ENCODE results near the gene MSI2.

MSI2 gene

DNA sequence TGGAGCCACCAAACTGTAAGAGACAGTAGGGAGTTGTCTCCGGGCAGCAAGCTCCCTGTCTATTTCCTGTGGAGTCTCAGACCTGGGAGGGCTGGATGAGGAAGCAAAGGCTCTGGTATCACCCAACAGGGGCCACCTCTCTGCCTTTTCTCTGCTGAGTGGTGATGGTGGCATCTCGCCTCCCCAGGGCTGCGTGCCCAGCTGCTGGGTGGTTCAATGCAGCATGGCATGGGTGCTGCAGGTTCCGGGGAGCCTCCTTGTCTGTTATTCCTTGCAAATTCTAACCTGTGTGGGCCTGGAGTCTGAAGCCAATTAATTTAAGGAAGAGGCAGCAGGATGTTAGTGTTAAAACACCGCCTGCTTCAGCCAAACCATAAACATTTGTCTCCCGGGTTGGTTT lies 410.6 kb downstream of the MSI2 start:
- no peak for DNase-seq (ENCODE audit: low spot score)

- DNase-seq (ENCODE audit: low spot score), result no peak
Observed at GRCh38 chr17:57667461-57667923, 411.2 kb downstream of the MSI2 start.

GRCh38 chr17:57668332-57668731 lies 412.0 kb downstream of the MSI2 start:
- DNase-seq (ENCODE audit: low spot score), result no peak

GRCh38 chr17:57669671-57670529 lies 413.6 kb downstream of the MSI2 start:
- DNase-seq (ENCODE audit: low spot score), result no peak

DNA sequence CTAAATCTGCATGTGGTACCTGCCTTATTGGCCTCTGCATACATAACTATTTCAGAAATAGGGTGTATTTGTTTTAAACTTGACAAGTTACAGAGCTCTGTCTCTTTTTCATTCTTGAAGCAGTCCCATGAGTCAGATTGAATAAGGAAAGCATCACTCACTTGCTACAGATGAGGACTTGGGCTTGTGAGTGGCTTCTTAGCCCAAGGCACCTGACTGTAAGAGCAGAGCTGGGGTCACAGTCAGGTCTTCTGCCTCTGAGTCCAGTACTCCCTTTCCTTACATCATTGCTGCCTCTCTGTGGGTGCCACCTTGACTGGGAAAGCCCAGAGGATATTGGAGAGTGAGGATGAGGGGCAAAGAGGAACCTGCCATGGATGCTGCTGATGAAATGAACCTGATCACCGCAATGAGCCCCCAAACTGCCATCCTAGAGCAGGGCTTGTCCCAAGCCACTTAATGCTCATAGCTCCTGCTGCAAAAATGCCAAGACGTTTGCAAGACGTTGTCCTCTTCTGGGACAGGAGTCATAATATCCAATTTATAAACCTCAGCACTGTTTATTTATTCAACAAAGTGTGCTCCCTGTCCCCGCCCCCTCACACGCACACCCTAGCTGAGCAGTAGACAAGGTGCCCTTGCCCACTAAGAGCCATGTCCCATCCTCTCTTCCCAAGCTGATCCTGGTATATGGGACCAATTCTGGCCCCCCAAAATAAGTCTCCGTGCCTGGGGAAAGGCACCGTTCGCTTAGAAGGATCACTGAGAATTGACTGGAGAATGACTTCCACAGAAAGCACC lies 414.6 kb downstream of the MSI2 start:
- DNase-seq (ENCODE audit: low spot score), result no peak

DNA sequence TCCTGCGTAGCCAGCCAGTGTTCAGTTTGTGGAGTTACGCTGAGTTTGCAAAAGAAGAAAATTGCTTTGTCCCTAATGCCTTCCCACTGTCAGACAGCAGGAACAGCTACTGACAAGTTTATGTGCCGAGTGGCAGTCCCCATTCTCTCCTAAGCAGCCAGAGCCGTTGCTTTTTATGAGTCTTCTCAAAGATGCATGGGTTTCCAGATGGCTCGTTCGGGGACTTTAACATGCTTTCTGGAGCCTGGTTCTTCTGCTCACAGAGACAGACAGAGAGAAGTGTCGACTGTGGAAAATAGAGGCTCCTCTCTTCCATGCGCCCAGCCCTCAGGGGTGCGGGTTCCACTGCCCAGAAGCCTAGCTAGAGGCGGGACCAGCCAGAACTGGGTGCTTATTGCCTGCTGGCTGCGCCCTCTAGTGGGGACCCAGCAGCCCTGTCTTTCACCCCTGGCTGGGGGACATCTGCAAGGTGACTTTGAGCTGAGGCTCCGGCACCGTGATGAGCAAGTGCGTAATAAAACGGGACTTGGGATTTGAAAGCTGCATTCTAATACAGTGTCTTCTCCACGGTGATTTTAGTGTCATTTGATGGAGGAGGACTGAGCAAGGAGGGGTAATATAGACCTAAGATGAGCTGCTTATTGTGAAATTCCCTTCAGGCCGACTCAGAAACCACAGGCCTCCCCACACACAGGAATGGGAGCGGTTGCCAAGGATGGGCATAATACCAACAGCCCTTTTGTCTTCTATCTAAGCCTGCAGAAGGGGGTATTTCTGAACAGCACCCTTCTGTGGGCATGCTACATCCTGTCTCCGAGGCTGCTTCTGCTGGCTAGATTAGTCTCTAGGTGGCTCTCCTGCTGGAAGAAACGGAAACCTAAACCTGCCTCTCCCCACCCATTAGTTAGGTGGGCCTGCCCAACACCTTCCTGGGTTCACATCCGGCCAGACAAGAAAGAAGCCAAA lies 415.6 kb downstream of the MSI2 start:
- peak; percentile 78 for DNase-seq (ENCODE audit: low spot score)

GRCh38 chr17:57672971-57673370 lies 416.6 kb downstream of the MSI2 start:
- DNase-seq (ENCODE audit: low spot score), result no peak

- DNase-seq (ENCODE audit: low spot score), result no peak
Observed at GRCh38 chr17:57674894-57675293, 418.6 kb downstream of the MSI2 start.

GRCh38 chr17:57675427-57676387 lies 419.4 kb downstream of the MSI2 start:
- no peak for DNase-seq (ENCODE audit: low spot score)

DNA sequence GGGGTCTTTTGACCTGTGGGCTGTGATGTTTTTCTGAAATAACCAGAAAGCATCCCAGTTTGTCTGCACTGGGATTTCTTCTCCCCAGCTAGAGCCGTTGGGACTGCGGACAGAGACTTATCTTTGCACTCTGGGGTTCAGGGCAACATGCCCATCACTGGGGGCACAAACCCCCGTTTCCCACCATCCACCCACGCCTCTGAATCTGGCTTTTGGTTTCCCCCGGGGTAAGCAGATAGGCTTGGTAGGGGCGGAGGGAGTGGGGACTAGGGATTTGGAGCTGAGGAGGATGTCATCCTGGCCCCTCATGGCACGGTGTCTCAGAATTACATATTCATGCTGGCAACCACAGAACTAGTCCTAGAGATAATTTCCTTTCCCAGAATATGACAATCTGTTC lies 420.2 kb downstream of the MSI2 start:
- DNase-seq (ENCODE audit: low spot score), result no peak

DNA sequence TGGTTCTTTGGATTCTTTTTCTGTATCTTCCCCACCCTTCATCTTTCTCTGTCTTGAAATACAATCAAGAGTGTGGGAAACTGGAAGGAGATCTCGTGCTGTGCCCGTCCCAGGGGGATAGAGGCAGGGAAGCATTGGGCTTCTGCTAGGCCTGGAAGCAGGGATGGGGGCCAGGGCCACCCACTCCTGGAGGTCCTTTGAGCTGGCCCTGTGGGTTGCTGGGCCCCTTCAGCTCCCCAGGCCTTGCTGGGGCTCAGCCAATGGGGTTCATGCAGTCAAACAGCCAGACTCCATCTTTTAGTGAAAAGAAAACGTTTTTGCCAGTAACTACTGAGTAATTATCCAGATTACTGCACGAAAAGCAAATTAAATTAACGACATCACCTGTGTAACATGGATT lies 421.0 kb downstream of the MSI2 start:
- no peak for DNase-seq (ENCODE audit: low spot score)

- no peak for DNase-seq (ENCODE audit: low spot score)
Observed at GRCh38 chr17:57677858-57678257, 421.5 kb downstream of the MSI2 start.

- no peak for DNase-seq (ENCODE audit: low spot score)
Observed at GRCh38 chr17:57678393-57678792, 422.1 kb downstream of the MSI2 start.

DNA sequence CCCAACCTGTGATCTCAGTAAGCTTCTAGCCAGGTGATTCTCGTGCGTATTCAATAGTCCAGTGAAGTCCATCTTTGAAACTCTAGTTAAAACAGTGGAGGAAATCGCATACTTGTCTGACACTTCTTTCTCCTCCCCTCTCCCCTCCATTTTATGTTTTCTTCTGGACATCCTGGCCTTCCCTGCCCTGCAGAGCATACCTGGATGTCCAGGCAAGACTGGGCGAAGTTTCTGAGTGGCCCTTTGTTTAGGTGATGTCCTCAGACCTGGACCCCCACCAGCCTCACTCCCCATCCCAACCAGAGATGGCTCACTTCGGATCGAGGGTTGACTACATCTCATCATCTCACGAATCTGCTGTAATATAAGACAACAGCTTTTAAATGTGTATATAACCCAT lies 423.0 kb downstream of the MSI2 start:
- no peak for DNase-seq (ENCODE audit: low spot score)

GRCh38 chr17:57679906-57680695 lies 423.8 kb downstream of the MSI2 start:
- DNase-seq (ENCODE audit: low spot score), result no peak

DNA sequence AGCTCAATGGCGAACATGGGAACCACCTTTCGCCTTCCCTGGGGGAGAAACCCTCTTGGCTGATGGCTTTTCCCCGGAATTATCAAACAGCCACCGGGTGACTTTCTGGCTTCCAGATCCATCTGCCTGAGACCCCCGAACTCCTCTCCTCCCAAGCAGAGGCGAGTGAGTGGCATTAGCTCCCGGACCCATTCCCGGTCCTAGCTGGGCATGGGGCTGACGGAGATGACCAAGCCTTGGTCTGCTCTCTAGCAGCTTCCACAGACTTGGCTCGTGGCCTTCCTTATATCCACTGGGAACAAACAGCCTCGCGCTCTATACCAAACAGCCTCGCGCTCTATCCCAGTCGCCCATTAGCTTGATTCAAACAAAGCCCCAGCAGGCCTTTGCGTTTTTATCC lies 426.4 kb downstream of the MSI2 start:
- no peak for DNase-seq (ENCODE audit: low spot score)

GRCh38 chr17:57684711-57685498 lies 428.6 kb downstream of the MSI2 start:
- no peak for DNase-seq (ENCODE audit: low spot score)

- DNase-seq (ENCODE audit: low spot score), result no peak
Observed at GRCh38 chr17:57685499-57686132, 429.3 kb downstream of the MSI2 start.

DNA sequence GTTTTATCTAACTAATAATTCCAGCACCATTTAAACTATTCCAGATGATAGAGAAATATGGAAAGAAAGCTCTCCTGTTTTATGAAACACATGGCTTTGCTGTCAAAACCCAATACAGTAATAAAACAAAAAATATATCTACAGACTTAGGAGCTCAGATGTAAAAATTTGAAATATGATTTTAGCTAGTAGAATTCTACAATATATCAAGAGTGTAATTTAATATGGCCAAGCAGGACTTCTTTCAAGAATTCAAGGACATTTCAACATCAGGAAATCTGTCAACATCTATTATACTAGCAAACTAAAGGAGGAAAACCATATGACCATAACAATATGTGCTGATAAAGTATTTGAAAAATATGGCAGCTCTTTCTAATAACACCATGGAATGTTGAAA lies 431.3 kb downstream of the MSI2 start:
- DNase-seq (ENCODE audit: low spot score), result no peak

Data from putamen (tissue), 1 donor.